ENCODE measurements around the gene UTP15. TPM values are rescaled to one million over a fixed set of nuclear protein-coding genes. Genes with fewer than 3 reads are reported as not detected.
A peak's percentile ranks its signal among the peaks of the same experiment; 100 is the strongest.

Gene UTP15
- total RNA-seq, 2 experiments from 2014 or later, result 22.9 to 23.8 TPM

DNA sequence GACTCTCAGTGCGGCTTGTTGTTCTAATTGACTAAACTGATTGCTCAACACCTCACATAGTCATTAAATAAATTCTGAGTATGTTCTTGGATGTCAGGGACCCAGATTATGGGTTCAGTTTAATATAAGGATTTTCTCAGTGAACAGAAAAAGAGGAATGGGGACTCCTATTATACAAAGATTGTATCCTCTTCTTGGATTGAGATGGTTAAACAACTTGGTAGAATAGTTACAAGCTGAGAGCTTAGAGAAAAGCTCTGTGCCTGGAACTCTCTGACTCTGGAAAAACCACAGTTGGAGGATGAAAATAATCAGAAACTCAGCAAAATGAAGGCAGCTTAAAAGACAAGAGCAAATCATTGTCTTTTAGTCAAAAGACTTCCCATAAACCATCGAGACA is 30.6 kb upstream of the UTP15 start:
- ATAC-seq (no peak), DNase-seq (no peak)
- Mint-ChIP-seq H3K4me3 (no peak overlapping the region), H3K27ac (no peak overlapping the region), H3K36me3 (ENCODE audit: low read depth) (no peaks in the 10 kb centered on the region), H3K27me3 (ENCODE audit: low read depth) (peaks cover 21% of the 10 kb centered on the region), H3K4me1 (ENCODE audit: low read depth) (no peaks in the 10 kb centered on the region), H3K9me3 (ENCODE audit: insufficient read depth) (no peaks in the 10 kb centered on the region)
- ChIA-PET POLR2A (no interaction called here), CTCF (interaction anchor here (0.8 to 6.4 kb wide), 9 partner anchors 9 to 84 kb away, joined by 3 to 81 read pairs (median 5); partner anchors contain the start of gene BTF3)

DNA sequence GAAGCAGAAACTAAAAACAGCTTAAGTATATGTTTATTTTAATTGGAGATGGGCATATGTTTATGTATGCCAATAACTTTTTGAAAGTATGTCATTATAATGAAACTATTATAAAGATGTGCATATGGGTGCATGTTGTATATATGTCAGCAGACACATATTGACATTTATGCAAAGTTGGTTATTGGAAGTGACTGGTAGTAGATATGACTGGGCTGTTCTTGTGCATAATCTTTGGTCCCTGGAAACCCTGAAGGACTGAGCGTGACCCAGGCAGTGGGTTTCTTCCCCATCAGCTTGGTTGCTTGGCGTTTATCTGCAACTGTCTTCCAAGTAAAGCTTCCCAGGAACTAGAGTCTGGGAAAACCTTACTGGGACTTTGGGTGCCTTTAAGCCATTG is 25.8 kb upstream of the UTP15 start:
- ChIA-PET CTCF (interaction anchor here (6.4 kb wide), 1 partner anchor 19 kb away, joined by 81 read pairs; no protein-coding TSS in a partner anchor), POLR2A (no interaction called here)
- ATAC-seq (no peak), DNase-seq (no peak)
- Mint-ChIP-seq H3K27ac (no peak overlapping the region), H3K4me3 (no peak overlapping the region), H3K27me3 (ENCODE audit: low read depth) (peaks cover 16% of the 10 kb centered on the region), H3K4me1 (ENCODE audit: low read depth) (no peaks in the 10 kb centered on the region), H3K9me3 (ENCODE audit: insufficient read depth) (no peaks in the 10 kb centered on the region), H3K36me3 (ENCODE audit: low read depth) (no peaks in the 10 kb centered on the region)

DNA sequence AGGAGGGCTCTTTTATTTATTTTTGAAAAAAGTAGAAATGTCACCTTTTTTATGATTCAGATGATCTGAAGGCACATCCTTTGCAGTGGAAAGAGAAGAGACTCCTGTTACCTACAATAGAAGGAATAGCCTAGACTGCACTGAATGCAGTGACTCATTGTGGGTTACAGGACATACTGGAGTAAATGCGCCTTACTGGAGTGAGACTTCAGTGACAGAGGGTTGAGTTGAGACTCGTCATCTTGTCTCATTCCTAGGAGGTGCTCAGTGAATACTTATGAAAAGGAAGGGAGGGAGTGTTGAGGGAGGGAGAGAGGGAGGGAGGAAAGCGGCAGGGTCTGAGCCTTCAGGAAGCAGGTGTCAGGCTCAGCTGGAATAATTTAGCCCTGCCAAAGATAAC is 25.4 kb upstream of the UTP15 start:
- H3K9me3 Mint-ChIP-seq (ENCODE audit: insufficient read depth), result no peaks in the 10 kb centered on the region
- no peak for ATAC-seq
- CTCF ChIA-PET, result no interaction called here

DNA sequence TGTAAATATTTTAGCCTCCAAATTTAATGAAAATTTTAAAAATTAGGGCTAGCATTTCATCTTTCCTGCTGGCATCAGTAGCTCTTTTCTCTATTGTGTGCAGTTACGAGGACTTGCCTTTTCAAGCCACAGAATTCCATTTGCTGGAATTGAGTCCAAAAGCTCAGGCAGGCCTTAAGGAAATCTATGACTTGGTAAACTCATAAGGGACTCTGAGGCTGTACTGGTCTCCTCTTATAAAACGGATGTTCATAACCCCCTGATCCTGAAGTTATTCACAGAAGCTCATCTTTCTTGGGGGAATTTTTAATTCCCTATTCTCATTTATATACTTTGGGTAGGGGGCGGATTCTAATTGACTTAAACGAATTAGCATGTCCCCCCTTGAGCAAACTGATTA is 23.5 kb upstream of the UTP15 start:
- H3K27ac Mint-ChIP-seq, result no peak overlapping the region
- DNase-seq (no peak), ATAC-seq (no peak)
- no peaks in the 10 kb centered on the region for H3K4me1 Mint-ChIP-seq (ENCODE audit: low read depth)
- no peaks in the 10 kb centered on the region for H3K36me3 Mint-ChIP-seq (ENCODE audit: low read depth)
- H3K27me3 Mint-ChIP-seq (ENCODE audit: low read depth), result peaks cover 21% of the 10 kb centered on the region
- POLR2A ChIA-PET, result no interaction called here
- no peaks in the 10 kb centered on the region for H3K9me3 Mint-ChIP-seq (ENCODE audit: insufficient read depth)
- CTCF ChIA-PET, result interaction anchor here (1.1 to 3.2 kb wide), 2 partner anchors 22 to 46 kb away, joined by 3 to 12 read pairs; no protein-coding TSS in a partner anchor
- H3K4me3 Mint-ChIP-seq, result no peak overlapping the region

More for the DNA sequence above, 25.4 kb upstream of the UTP15 start:
- POLR2A ChIA-PET, result no interaction called here
- H3K4me3 Mint-ChIP-seq, result no peak overlapping the region
- peaks cover 17% of the 10 kb centered on the region for H3K27me3 Mint-ChIP-seq (ENCODE audit: low read depth)
- no peak for DNase-seq
- H3K27ac Mint-ChIP-seq, result no peak overlapping the region
- no peaks in the 10 kb centered on the region for H3K36me3 Mint-ChIP-seq (ENCODE audit: low read depth)
- no peaks in the 10 kb centered on the region for H3K4me1 Mint-ChIP-seq (ENCODE audit: low read depth)

DNA sequence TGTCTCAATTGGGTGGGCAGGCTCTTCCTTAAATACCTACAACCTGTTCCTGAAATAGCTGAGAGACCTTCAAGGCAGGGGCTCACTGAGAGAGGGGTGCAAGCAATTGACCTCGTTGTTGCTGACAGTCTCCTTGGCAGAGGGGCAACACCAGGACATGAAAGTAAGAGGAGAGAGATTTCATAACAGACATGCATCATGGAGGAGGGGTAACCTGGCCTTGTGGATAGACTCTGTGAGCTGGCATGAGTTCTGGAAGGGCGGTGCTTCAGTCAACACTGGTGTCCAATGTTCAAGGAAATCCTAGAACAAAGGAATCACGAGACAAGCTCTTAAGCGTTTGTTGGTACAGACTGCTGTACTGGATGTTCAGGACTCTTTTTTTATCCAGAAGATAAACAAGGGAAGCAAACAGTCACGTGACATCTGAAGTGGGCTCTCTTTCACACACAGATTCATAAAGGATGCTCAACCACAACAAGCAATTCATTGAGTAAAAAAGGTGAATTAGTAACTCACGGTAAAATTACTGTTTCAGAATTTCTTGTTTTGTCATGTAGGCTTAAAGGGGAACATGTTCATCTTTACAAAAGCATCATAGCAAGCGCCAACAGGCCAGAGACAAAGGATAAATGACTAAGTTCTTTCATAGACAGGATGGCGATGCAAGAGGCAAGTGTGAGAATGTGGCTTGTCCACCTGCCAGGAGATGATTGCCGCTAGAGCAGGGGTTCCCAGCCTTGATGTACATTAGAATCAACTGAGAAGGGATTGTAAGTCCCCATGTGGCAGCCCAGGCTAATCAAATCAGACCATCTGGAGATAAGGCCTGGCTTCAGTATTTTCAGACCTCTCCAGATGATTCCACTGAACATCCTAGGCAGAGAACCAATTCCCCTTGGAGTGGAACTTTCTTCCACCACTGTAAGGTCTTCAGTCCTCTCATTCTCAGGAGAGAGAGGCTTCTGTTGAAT is 20.8 kb upstream of the UTP15 start:
- no peak overlapping the region for H3K27ac Mint-ChIP-seq
- peaks cover 22% of the 10 kb centered on the region for H3K27me3 Mint-ChIP-seq (ENCODE audit: low read depth)
- POLR2A ChIA-PET, result no interaction called here
- H3K4me3 Mint-ChIP-seq, result no peak overlapping the region
- DNase-seq (no peak), ATAC-seq (no peak)
- no peaks in the 10 kb centered on the region for H3K4me1 Mint-ChIP-seq (ENCODE audit: low read depth)
- no peaks in the 10 kb centered on the region for H3K9me3 Mint-ChIP-seq (ENCODE audit: insufficient read depth)
- CTCF ChIA-PET, result no interaction called here
- H3K36me3 Mint-ChIP-seq (ENCODE audit: low read depth), result no peaks in the 10 kb centered on the region

DNA sequence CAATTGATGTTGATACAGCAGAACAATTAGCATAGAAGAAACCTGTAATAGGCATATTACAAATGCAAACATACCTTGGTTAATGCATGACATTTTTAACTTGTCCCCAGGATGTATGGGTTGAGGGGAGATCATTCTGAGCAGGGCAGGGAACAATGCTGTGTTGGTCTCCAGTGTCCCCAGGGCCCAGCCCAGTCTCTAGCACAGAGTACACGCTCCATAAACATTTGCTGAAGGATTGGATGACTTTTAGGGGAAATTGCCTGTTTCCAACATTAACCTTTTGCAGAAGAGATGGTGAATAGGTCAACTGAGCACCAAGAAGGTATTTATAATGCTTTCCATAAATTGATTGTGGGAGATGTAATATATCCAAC is 20.2 kb upstream of the UTP15 start:
- H3K27ac Mint-ChIP-seq, result no peak overlapping the region
- no peaks in the 10 kb centered on the region for H3K4me1 Mint-ChIP-seq (ENCODE audit: low read depth)
- no peak for DNase-seq
- H3K36me3 Mint-ChIP-seq (ENCODE audit: low read depth), result no peaks in the 10 kb centered on the region
- ChIA-PET CTCF (no interaction called here), POLR2A (no interaction called here)
- H3K27me3 Mint-ChIP-seq (ENCODE audit: low read depth), result peaks cover 22% of the 10 kb centered on the region
- H3K4me3 Mint-ChIP-seq, result no peak overlapping the region
- no peak for ATAC-seq
- no peaks in the 10 kb centered on the region for H3K9me3 Mint-ChIP-seq (ENCODE audit: insufficient read depth)

DNA sequence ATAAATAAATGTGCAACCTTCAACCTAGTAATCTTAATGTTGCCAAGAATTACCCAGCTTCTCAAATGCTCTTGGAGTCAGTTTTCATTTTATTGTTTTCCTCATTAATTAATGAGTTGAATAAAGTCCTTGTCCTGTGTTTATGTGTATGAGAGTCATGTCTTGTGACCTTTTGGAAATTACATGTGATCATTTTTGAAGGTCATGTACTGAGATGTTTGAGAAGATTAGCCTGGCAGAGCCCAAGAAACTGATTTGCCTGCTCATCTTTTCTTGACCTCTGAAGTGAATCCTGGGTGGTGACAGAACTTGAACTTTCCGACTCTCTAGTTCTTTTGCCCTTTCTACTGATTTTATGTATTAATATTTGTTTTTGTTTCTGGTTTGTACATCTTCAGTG is 15.5 kb upstream of the UTP15 start:
- CTCF ChIA-PET, result interaction anchor here (1.3 kb wide), 1 partner anchor 13 kb away, joined by 3 read pairs; no protein-coding TSS in a partner anchor

DNA sequence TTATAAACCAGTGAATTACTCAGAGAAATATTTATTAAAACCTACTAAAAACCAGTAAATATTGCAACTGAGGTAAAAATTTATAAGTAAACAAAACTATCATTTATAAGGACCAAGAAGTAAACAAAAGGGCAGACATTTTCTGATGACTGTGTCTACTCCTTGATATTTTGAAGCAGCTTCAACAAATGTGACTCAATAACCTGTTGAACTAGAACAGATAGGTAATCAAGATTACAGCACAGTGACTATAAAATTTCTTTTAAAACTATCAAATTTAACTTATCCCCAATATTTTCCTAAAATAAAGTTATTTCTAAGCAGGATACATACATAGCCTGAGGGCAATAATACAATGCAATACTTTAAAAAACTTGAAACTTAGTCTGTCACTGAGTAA is 12.9 kb upstream of the UTP15 start:
- peaks cover 3% of the 10 kb centered on the region for H3K27me3 Mint-ChIP-seq (ENCODE audit: low read depth)
- H3K27ac Mint-ChIP-seq, result no peak overlapping the region
- no peak for ATAC-seq
- H3K9me3 Mint-ChIP-seq (ENCODE audit: insufficient read depth), result no peaks in the 10 kb centered on the region
- CTCF ChIA-PET, result interaction anchor here (1.1 kb wide), 1 partner anchor 15 kb away, joined by 4 read pairs; no protein-coding TSS in a partner anchor
- no peak overlapping the region for H3K4me3 Mint-ChIP-seq
- POLR2A ChIA-PET, result no interaction called here
- no peaks in the 10 kb centered on the region for H3K4me1 Mint-ChIP-seq (ENCODE audit: low read depth)
- no peak for DNase-seq
- H3K36me3 Mint-ChIP-seq (ENCODE audit: low read depth), result peaks cover 7% of the 10 kb centered on the region

More for the DNA sequence above, 15.5 kb upstream of the UTP15 start:
- Mint-ChIP-seq H3K36me3 (ENCODE audit: low read depth) (peaks cover 7% of the 10 kb centered on the region), H3K4me1 (ENCODE audit: low read depth) (no peaks in the 10 kb centered on the region), H3K27ac (no peak overlapping the region), H3K9me3 (ENCODE audit: insufficient read depth) (no peaks in the 10 kb centered on the region), H3K4me3 (no peak overlapping the region), H3K27me3 (ENCODE audit: low read depth) (peaks cover 8% of the 10 kb centered on the region)
- ATAC-seq, result no peak
- no peak for DNase-seq
- POLR2A ChIA-PET, result no interaction called here

DNA sequence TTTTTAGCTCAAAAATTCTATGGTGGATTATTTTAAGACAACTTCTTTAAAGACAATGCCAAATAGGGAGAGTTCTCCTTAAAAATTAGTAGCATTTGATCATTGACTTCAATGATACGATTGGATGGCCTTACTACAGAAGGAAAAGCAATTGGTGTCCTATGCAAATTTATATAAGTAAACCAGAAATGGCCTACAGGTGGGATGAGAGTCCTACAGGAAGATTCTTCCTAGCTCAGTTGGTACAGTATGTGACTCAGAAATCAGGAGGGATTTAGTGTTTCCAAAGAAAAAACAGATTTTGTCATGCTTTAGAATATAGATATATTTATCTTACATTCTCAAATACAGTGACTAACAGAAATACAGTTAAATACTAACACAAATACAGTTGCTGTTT is 6.6 kb upstream of the UTP15 start:
- ChIA-PET CTCF (interaction anchor here (0.8 to 3.2 kb wide), 3 partner anchors 11 to 32 kb away, joined by 3 to 9 read pairs (median 5); no protein-coding TSS in a partner anchor), POLR2A (no interaction called here)
- Mint-ChIP-seq H3K27me3 (ENCODE audit: low read depth) (no peaks in the 10 kb centered on the region), H3K4me3 (no peak overlapping the region), H3K4me1 (ENCODE audit: low read depth) (peaks cover 17% of the 10 kb centered on the region), H3K36me3 (ENCODE audit: low read depth) (peaks cover 19% of the 10 kb centered on the region), H3K9me3 (ENCODE audit: insufficient read depth) (no peaks in the 10 kb centered on the region), H3K27ac (no peak overlapping the region)
- ATAC-seq, result no peak
- DNase-seq, result no peak

DNA sequence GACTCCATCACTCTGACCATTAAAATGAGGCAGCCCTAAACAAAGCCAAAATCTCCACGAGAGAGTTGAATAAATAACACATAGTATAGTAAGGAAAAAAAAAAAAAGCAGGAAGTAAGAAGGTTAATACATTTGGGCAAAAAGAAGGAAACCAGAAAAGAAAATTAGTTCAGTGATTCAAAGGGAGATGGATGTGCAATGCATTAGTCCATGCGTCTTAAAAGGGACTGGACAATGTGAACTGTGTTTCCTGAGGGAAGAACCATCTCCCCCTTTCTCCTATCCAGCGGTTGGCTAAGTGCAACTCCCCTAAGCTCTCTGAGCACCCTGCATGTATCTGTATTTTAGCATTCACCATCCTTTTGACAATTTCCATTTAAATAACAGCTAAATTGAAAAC is 1.5 kb upstream of the UTP15 start:
- no peaks in the 10 kb centered on the region for H3K9me3 Mint-ChIP-seq (ENCODE audit: insufficient read depth)
- ChIA-PET CTCF (interaction anchor here (1.0 to 3.3 kb wide), 5 partner anchors 8 to 66 kb away, joined by 3 to 14 read pairs (median 4); partner anchors contain the start of gene BTF3), POLR2A (interaction anchor here (1.4 to 2.7 kb wide), 2 partner anchors 13 to 65 kb away, joined by 4 to 20 read pairs; partner anchors contain the start of gene BTF3)
- H3K36me3 Mint-ChIP-seq (ENCODE audit: low read depth), result peaks cover 19% of the 10 kb centered on the region
- ATAC-seq (no peak), DNase-seq (no peak)
- H3K27me3 Mint-ChIP-seq (ENCODE audit: low read depth), result no peaks in the 10 kb centered on the region
- peak overlapping the region; percentile 91 for H3K4me3 Mint-ChIP-seq
- peaks cover 41% of the 10 kb centered on the region for H3K4me1 Mint-ChIP-seq (ENCODE audit: low read depth)
- peak overlapping the region; percentile 57 for H3K27ac Mint-ChIP-seq

DNA sequence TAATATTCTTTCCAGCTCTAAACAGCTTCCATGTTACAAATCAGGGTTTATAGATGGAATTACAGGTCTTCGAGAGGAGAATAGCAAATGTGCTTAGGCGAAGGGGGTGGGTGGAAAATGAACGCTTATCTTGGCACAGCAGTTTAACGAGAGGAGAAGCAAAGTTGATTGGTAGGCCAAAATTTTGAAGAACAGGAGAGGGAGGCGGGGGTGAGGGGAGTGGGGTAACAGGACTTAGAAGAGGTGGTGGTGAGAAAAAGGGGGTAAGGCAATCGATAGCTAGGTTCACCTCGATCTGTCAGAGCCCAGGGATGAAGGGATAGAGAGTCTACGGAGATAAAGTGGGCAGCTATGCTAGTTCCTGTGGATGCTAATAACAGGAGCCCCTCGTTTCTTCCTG is 868 bp upstream of the UTP15 start:
- ChIA-PET POLR2A (interaction anchor here (0.9 to 2.7 kb wide), 4 partner anchors 12 to 66 kb away, joined by 3 to 20 read pairs (median 4); partner anchors contain the start of gene BTF3), CTCF (interaction anchor here (0.9 to 3.3 kb wide), 7 partner anchors 9 to 66 kb away, joined by 3 to 14 read pairs (median 4); partner anchors contain the start of gene BTF3)
- Mint-ChIP-seq H3K36me3 (ENCODE audit: low read depth) (peaks cover 19% of the 10 kb centered on the region), H3K4me1 (ENCODE audit: low read depth) (peaks cover 41% of the 10 kb centered on the region), H3K4me3 (peak overlapping the region; percentile 91), H3K9me3 (ENCODE audit: insufficient read depth) (no peaks in the 10 kb centered on the region), H3K27me3 (ENCODE audit: low read depth) (no peaks in the 10 kb centered on the region), H3K27ac (peak overlapping the region; percentile 99)
- no peak for ATAC-seq
- peak; percentile 30 for DNase-seq

All from activated CD8-positive, alpha-beta T cell treated with anti-CD3 and anti-CD28 coated beads, Interleukin-2, amount 10 ng/mL, durations not matched to agents 7 days and 5 days (primary cell).